ENCODE measurements around the gene SLC26A6.

DNA sequence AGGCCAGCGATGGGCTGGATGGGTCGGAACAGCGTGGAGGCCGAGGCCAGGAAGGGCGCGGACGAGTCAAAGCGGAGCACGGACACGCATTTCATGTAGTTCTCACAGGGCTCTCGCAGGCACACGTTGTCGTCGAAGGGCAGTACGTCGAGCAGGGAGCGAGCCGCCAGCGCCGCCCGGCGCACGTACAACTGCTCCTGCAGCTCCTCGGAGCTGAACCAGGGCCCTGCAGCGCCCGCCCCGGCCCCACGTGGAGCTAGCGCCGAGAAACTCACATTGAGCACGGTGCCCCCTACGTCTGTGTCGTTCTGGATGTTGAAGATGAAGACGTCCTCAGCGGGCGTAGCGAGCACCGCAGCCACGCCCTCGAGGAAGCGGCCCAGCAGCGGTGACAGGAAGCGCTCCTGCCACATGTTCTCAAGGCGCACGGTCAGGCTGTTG lies 21.6 kb upstream of the SLC26A6 start:
- TF ChIP-seq RAD21 (IDR thresholded peaks at IDR 0.05; ENCODE audit: low read depth) = no peak
- no peak for TF ChIP-seq EZH2 (IDR thresholded peaks at IDR 0.05)
- TF ChIP-seq, protein P1, sequence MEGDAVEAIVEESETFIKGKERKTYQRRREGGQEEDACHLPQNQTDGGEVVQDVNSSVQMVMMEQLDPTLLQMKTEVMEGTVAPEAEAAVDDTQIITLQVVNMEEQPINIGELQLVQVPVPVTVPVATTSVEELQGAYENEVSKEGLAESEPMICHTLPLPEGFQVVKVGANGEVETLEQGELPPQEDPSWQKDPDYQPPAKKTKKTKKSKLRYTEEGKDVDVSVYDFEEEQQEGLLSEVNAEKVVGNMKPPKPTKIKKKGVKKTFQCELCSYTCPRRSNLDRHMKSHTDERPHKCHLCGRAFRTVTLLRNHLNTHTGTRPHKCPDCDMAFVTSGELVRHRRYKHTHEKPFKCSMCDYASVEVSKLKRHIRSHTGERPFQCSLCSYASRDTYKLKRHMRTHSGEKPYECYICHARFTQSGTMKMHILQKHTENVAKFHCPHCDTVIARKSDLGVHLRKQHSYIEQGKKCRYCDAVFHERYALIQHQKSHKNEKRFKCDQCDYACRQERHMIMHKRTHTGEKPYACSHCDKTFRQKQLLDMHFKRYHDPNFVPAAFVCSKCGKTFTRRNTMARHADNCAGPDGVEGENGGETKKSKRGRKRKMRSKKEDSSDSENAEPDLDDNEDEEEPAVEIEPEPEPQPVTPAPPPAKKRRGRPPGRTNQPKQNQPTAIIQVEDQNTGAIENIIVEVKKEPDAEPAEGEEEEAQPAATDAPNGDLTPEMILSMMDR (IDR thresholded peaks at IDR 0.05 in 2 of 3, conservative IDR thresholded peaks at IDR 0.05 in 1 of 3; ENCODE audit: borderline replicate concordance in 1 of 3, insufficient read depth in 1 of 3, low read depth in 2 of 3, low read length in 2 of 3) = no peak
- no peak for TF ChIP-seq POLR2A (IDR thresholded peaks at IDR 0.05; ENCODE audit: borderline replicate concordance, extremely low read depth, insufficient read depth, insufficient read length)
- TF ChIP-seq POLR2AphosphoS5 (IDR thresholded peaks at IDR 0.05; ENCODE audit: low read depth, low read length) = no peak
- TF ChIP-seq JUND (IDR thresholded peaks at IDR 0.05) = no peak
- no peak for TF ChIP-seq ELF1 (IDR thresholded peaks at IDR 0.05; ENCODE audit: borderline replicate concordance, low read depth)
- TF ChIP-seq ZNF274 (IDR thresholded peaks at IDR 0.05; ENCODE audit: low read depth, low read length) = no peak
